Measurements from ENCODE around the gene VSIG10.
"Not testable (repeated sequence)": the region's sequence is repeated elsewhere in the genome, so short reads cannot be mapped to it uniquely, and the experiment has no call there.

The VSIG10 gene

GRCh38 chr12:118107011-118107410, 3.2 kb upstream of the VSIG10 start:
- no peak for DNase-seq

- no peak for DNase-seq
Measured at GRCh38 chr12:118103201-118103600, 610 bp downstream of the VSIG10 start.

- DNase-seq, result no peak
Measured at GRCh38 chr12:118102609-118103008, 1.2 kb downstream of the VSIG10 start.

- no peak for DNase-seq
Measured at GRCh38 chr12:118102070-118102469, 1.7 kb downstream of the VSIG10 start.

- DNase-seq, result no peak
Measured at GRCh38 chr12:118101051-118101450, 2.8 kb downstream of the VSIG10 start.

- DNase-seq, result no peak
Measured at GRCh38 chr12:118098911-118099671, 4.7 kb downstream of the VSIG10 start.

- DNase-seq, result no peak
Measured at GRCh38 chr12:118098401-118098800, 5.4 kb downstream of the VSIG10 start.

- no peak for DNase-seq
Measured at GRCh38 chr12:118094039-118094438, 9.8 kb downstream of the VSIG10 start.

- DNase-seq, result no peak
Measured at GRCh38 chr12:118089782-118090181, 14.0 kb downstream of the VSIG10 start.

GRCh38 chr12:118082161-118082560, 21.6 kb downstream of the VSIG10 start:
- no peak for DNase-seq

GRCh38 chr12:118081521-118081920, 22.3 kb downstream of the VSIG10 start:
- DNase-seq, result not testable (repeated sequence)

- DNase-seq, result no peak
Measured at GRCh38 chr12:118073768-118074167, 30.0 kb downstream of the VSIG10 start.

GRCh38 chr12:118070650-118071049, 33.2 kb downstream of the VSIG10 start:
- no peak for DNase-seq

GRCh38 chr12:118068445-118068844, 35.4 kb downstream of the VSIG10 start:
- DNase-seq, result no peak

GRCh38 chr12:118065380-118065779, 38.4 kb downstream of the VSIG10 start:
- DNase-seq, result no peak

GRCh38 chr12:118064608-118065007, 39.2 kb downstream of the VSIG10 start:
- no peak for DNase-seq

GRCh38 chr12:118063576-118064391, 40.0 kb downstream of the VSIG10 start:
- no peak for DNase-seq

- no peak for DNase-seq
Measured at GRCh38 chr12:118061873-118062843, 41.7 kb downstream of the VSIG10 start.

GRCh38 chr12:118061011-118061872, 42.6 kb downstream of the VSIG10 start, which contains the start of gene WSB2:
Gene WSB2 (minus strand): TSS chr12:118061179. CDS start chr12:118061048, 131 bp downstream.
- no peak for DNase-seq

GRCh38 chr12:118060301-118061010, 43.4 kb downstream of the VSIG10 start:
- no peak for DNase-seq
